RKO (cell line): Measurements from ENCODE around the gene MFSD6.
A peak's percentile ranks its signal among the peaks of the same experiment; 100 is the strongest.
"Not testable (repeated sequence)": the region's sequence is repeated elsewhere in the genome, so short reads cannot be mapped to it uniquely, and the experiment has no call there.

Experiments used
- DNase-seq: peaks from one replicate; pipeline ENCODE4 v3.0.0-alpha.2; 2016; ENCODE audit warnings: low spot score

The MFSD6 gene

DNA sequence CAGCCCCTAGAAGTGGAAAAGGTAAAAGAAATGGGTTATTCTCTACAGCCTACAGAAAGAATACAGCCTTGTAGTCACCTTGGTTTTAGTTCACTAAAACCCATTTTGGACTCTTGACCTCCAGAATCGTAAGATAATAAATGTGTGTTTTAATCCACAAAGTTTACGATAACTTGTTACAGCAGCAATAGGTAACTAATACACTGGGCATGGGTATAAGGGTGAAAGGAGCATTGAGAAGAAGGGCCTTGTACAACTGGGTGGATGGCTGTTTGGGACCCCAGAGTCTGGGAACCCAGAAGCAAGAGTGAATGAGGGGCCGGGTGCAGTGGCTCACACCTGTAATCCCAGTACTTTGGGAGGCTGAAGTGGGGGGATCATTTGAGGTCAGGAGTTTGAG, 2.2 kb upstream of the MFSD6 start:
- no peak for DNase-seq

- DNase-seq, result no peak
Observed at GRCh38 chr2:190406805-190407204, 1.4 kb upstream of the MFSD6 start.

- DNase-seq, result peak; percentile 20
Observed at GRCh38 chr2:190407246-190407661, 901 bp upstream of the MFSD6 start.

DNA sequence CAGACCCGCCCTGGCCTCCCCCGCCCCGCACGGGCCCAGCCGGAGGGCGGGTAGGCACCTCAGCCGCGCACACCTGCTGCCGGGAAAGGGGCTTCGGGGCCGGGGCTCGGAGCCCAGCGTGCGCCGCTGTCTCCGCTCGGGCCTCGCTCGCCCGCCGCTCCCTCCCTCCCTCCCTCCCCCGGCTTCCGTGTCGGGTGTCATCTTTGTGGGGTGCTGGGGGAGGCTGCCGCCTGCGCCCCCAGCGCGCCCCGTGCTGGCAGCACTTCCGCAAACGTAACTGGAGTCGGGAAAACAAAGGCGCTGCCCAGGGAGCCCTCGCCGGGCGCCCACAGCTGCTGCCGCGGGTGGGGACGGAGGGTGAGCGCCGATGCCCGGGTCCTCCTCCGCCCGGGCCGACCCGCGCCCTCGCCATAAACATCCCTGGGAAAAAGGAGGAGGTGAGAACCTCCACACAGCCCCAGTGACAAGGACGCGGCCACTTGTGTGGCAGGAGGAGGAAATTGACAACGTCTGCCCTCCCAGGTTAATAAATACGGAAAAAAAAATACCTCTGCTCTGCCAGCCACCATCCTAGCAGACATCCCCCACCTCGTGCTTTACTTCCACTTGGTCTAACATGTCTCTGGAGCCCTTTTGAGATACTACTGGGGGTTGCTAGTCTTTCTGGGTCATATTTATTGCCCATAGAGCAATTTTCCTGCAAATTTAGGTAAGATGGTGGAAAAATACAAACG, 550 bp downstream of the MFSD6 start:
- DNase-seq, result peak; percentile 85

DNA sequence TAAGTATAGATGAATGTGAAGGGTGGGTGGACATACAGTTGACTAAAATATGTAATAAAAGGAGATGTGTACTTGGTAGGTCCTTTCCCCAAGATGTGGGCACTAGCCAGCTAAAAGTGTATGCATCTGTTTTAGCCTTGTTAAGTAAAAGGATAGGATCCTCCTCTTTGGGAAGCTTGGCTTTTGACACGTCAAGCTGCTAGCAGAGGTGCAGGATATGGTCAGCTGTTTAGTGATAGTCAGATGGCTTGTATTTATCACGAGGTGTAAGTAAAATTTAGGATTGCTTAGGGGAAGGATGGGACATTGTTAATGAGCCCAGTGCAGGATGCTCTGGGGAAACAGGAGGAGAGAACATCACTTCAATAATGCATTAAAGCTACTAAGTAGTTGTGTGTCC, 1.5 kb downstream of the MFSD6 start:
- peak; percentile 17 for DNase-seq

GRCh38 chr2:190410166-190410565, 2.0 kb downstream of the MFSD6 start:
- no peak for DNase-seq

DNA sequence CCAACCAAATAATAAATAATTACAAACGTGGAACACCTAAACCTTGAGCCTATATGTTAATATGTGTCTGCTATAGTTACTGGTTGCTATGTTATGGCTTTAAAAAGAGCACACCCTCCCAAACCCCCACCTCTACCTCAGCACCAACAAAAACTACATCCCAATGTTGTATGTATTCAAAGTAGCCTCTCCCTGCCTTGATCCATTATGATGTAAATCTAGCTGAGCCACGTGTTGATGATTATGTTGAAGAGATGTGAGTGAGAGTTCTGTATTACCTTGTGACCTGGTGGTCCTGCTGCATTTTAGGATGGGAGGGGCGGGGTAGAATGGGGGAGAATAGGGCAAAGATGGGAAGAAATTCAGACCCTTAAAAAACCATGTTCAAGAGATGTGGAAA, 4.8 kb downstream of the MFSD6 start:
- no peak for DNase-seq

DNA sequence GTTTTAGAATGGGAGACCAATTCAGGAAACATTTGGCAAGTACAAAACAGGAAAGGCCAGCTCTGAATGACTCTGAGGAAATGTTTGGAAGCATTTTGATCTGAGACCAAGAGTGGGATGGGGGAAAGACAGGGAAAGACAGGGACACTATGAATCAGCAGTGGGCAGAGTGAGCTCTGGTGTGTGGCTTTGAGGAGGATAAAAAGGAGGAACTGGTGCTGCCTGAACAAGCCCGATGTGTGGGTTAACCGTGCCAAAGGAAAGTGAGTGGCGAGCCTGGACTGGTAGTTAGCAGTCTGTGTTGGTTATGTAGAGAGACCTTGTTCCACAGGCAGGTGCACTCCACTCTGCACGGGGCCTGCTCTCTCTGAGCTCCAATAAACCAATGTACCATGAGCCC, 5.3 kb downstream of the MFSD6 start:
- no peak for DNase-seq

DNA sequence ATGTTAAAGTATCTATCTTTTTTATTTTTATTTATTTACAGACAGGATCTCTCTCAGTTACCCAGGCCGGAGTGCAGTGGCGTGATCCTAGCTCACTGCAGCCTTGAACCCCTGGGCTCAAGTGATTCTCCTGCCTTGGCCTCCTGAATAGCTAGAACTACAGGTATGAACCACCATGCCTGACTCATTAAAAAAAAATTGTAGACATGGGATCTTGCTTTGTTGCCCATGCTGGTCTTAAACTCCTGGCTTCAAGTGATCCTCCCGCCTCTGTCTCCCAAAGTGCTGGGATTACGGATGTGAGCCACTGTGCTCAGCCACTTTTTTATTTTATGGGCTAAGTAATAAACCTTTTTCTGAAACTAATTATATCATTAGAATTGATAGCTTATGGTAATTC, 7.1 kb downstream of the MFSD6 start:
- no peak for DNase-seq

DNA sequence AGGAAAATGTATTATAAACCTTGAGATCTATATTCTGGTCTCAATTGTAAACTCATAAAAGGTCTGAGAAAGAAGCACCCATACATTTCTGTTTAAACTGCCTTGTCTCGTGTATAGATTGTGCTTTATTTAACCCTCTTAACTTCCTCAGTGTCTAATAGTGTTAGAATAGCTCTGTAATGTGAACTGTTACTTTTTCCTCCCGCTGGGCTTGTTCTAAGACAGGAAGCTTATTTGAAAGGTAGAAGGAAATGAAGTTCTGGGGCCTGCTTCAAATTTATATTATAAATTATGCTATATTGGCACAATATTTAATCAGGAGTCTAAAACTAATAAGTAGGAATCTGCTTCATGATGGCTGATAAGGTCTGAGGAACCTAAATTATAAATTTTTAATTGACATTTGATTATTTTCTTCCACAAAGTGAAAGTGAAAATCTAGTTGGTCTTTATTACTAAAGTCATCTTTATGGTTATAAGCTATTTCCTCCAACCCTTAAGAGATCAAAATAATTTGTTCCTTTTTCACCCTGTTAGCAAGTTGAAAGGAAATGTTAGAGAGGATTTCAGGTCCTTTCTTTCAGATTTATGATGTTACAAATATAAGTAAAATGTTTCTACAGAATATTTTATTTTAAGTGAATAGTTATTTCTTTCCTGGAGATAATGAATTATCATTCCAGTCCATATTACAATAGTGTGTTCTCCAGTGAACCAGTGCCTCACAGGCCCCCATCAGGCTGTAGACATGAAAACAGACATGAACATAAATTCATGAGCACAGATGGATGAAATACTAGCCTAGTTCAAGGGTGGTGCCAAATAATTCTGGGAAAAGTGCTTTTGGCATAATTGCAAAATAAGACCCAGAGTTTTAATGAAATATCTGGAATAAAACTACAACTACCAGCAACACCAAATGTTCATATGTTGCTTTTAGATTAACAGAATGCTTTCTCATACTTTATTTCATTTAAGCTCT, 7.9 kb downstream of the MFSD6 start:
- DNase-seq, result no peak

- DNase-seq, result no peak
Observed at GRCh38 chr2:190417045-190417842, 9.1 kb downstream of the MFSD6 start.

- DNase-seq, result no peak
Observed at GRCh38 chr2:190418727-190419126, 10.6 kb downstream of the MFSD6 start.

- DNase-seq, result no peak
Observed at GRCh38 chr2:190420801-190421200, 12.6 kb downstream of the MFSD6 start.

- DNase-seq, result no peak
Observed at GRCh38 chr2:190425221-190425866, 17.2 kb downstream of the MFSD6 start.

DNA sequence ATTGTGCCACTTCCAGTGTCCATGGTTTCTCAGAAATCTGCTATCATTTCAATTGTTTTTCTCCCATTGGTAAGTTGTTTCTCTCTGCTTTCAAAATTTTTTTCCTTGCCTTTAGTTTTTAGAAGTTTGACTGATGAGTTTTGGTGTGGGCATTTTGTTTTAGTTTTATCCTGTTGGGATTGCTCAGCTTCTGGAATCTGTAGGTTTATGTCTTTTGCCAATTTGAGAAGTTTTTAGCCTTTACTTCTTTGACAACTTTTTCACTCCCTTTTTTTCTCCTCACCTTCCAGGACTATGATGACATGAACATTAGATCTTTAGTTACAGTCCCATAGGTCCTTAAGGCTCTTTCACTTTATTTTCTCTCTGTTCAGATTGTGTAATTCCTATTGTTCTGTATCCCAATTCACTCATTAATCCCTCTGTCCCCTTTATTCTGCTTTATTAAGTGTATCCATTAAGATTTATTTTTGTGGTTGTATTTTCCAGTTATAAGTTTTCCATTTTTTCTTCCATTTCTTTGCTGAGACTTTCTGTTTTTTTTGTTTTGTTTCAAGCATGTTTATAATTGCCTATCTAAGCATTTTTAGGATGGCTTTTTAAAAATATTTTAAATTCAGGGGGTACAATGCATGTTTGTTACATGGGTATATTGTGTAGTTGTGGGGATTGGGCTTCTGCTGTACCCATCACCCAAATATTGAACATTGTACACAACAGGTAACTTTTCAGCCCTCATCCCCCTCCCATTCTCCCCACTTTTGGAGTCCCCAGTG, 17.9 kb downstream of the MFSD6 start:
- DNase-seq, result no peak

DNA sequence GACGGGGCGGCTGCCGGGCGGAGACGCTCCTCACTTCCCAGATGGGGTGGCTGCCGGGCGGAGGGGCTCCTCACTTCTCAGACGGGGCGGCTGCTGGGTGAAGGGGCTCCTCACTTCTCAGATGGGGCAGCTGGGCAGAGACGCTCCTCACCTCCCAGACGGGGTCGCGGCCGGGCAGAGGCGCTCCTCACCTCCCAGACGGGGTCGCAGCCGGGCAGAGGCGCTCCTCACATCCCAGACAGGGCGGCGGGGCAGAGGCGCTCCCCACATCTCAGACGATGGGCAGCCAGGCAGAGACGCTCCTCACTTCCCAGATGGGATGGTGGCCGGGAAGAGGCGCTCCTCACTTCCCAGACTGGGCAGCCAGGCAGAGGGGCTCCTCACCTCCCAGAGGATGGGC, 22.7 kb downstream of the MFSD6 start:
- DNase-seq, result not testable (repeated sequence)

GRCh38 chr2:190431907-190432306, 23.8 kb downstream of the MFSD6 start:
- DNase-seq, result no peak

- DNase-seq, result no peak
Observed at GRCh38 chr2:190432567-190433231, 24.5 kb downstream of the MFSD6 start.

GRCh38 chr2:190435031-190435670, 27.0 kb downstream of the MFSD6 start:
- no peak for DNase-seq

DNA sequence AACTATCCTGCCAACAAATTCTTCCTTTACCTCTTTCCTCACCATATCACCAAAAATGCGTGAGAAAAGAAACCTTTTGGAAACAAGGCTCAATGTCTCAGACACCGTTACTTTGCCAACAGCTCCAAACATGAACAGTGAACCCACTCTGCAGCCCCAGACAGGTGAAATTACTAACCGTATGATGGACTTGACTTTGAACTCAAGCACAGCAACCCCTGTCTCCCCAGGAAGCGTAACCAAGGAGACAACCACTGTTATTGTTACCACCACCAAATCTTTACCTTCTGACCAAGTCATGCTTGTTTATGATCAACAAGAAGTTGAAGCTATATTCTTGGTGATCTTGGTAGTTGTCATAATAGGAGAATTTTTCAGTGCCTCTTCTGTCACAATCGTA, 28.4 kb downstream of the MFSD6 start:
- DNase-seq, result no peak
